Activated CD8-positive, alpha-beta memory T cell treated with anti-CD3 and anti-CD28 coated beads, Interleukin-2, amount 50 U/mL, for 1 hour (primary cell): Measurements from ENCODE around the gene NTN5.
A peak's percentile ranks its signal among the peaks of the same experiment; 100 is the strongest.
"Not testable (repeated sequence)": the region's sequence is repeated elsewhere in the genome, so short reads cannot be mapped to it uniquely, and the experiment has no call there.

Experiments
- DNase-seq: peaks from one replicate; pipeline ENCODE4 v3.0.0-alpha.2; 2020; ENCODE audit errors: extremely low read depth

The NTN5 gene

DNA sequence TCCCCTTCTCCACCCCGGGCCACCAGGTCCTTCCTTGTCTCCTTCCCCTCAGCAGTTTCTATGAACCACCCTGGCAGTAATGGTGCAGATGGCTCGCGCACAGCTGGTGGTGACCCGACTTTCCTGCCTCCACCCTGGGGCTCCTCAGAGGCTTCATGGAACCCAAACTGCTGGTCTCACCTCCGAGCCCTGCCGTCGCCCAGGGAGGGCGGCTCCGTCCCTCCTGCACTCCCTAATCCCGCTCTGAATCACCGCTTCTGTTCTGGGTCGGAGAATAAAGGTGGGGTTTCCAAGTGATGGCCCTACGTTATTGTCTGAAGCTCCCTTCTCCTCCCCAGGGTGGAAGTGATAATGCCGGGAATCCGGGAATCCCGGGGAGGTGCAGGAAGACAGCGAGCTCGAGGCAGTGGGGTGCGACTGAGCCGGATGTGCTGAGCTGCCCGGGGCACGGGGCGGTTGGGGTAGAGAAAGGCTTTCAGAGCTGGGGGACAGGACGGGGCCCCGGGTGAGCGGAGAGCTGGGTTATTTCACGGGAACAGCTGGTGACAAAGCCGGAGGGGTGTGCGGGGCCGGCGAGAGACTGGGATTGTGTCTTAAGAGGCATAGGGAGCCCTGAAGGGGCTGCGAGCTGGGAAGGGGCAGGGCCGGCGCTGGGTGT is 23.7 kb upstream of the NTN5 start:
- no peak for DNase-seq

DNA sequence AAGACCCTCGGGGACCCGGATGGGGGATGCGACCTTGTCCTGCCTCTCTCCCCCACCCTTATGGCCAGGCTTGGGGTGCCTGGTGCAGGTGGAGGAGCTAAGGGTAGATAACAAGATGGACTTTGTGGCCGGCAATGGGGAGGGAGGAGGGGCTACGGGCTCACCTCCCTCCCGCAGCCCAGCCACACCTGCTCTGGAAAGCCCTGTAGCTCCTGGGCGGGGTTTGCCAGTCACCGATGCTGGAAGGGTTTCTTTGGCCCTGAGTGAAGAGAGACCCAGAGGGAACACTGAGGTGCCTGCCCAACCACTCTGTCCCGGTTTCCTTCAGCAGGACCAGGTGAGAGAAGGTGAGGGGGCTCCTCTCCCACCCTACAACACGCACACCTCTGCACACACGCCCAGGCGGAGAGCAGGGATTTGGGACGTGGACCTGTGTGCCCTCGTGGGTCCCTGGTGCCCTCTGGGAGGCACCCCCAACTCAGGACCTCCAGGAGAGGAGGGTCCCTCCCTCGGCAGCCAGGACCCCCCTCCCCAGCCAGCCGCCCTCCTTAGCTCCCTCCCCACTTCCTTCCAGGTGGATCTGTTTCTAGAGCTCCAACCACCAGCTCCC is 23.0 kb upstream of the NTN5 start, which contains the start of gene FUT2:
FUT2 (plus strand) TSS at position 229 of the 610 bp plus-strand sequence. CDS start 6,986 bp downstream, outside the sequence.
- DNase-seq, result no peak

DNA sequence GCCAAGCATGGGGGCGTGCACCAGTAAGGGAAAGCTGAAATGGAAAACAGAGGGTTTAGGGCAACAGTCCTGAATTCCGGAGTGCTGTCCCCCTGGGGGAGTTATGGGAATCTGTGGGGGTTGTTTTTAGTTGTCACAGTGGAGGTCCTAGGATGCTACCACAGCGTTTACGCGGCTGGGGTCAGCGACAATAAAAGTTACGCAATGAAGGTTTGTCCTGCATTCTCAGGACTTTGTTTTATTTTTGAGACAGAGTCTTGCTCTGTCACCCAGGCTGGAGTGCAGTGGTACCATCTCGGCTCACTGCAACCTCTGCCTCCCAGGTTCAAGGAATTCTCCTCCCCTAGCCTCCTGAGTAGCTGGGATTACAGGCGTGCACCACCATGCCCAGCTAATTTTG is 20.8 kb upstream of the NTN5 start:
- DNase-seq, result not testable (repeated sequence)

DNA sequence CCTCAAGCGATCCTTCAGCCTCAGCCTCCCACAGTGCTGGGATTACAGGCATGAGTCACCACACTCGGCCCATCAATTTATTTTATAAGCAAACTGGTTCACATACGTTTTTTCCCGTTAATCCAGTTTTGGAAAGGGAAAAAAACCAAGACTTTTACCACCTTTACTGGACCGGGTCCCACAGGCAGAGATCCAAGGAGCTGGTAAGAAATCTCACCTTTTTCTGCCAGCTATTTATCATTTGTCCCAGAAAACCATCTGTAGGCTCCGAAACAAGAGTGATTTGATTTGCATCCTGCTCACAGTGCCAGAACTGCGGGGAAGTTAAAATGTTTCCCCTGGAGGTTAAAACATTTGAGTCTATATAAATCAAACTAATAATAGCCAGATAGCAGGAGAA is 16.6 kb upstream of the NTN5 start:
- DNase-seq, result no peak

DNA sequence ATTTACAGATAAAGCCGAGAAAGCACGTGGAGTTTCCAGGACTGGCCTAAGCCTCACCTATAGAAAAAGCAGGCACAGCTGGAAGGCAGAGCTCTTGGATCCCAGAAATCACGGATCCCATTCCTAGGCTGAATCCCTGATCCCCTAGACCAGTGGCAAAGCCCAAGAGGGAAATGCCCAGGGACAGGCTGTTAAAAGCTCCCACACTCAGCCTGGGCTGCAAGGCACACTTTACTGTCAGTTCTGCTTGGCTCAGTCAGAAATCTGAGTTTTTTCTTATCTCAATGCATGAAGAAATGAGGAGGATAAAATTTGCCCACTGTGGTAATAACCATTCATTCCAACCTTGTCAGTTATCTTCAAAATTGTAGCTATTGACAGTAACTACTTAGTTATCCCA is 15.0 kb upstream of the NTN5 start:
- DNase-seq, result no peak

DNA sequence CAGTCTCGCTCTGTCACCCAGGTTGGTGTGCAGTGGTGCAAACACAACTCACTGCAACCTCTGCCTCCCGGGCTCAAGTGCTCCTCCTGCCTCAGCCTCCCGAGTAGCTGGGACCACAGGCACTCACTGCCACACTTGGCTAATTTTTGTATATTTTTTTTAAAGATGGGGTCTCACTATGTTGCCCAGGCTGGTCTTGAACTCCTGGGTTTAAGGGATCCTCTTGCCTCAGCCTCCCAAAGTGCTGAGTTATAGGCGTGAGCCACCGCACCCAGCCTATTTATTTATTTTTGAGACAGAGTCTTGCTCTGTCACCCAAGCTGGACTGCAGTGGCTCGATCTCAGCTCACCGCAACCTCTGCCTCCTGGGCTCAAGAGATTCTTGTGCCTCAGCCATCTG is 13.8 kb upstream of the NTN5 start:
- not testable (repeated sequence) for DNase-seq

DNA sequence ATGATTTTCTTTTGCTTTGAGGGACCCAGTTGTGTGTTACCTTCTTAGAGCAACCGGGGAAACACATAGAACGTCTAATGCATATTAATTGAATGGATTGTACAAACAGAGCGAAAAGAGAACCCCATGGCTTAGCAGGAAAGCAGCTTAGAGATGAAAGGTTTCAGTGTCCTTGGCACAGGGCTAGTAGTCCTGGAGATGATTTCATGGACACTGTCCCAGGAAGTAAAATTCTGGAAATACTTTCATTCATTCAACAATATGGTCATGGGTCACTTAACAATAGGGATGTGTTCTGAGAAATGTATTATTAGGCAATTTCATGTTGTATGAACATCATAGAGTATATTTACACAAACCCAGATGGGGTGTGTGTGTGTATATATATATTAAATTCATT is 13.3 kb upstream of the NTN5 start:
- DNase-seq, result no peak

DNA sequence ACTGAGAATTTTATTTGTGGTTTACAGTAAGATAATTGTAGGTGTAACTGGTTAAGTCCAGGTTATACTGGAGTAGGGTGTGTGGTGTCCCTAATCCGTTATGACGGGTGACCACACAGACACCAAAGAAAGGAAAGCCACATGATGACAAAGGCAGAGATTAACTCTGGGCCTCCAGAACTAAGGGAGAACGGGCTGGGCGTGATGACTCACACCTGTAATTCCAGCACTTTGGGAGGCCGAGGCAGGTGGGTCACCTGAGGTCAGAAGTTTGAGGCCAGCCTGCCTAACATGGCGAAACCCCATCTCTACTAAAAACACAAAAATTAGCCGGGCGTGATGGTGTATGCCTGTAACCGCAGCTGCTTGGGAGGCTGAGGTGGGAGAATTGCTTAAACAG is 12.8 kb upstream of the NTN5 start:
- no peak for DNase-seq

DNA sequence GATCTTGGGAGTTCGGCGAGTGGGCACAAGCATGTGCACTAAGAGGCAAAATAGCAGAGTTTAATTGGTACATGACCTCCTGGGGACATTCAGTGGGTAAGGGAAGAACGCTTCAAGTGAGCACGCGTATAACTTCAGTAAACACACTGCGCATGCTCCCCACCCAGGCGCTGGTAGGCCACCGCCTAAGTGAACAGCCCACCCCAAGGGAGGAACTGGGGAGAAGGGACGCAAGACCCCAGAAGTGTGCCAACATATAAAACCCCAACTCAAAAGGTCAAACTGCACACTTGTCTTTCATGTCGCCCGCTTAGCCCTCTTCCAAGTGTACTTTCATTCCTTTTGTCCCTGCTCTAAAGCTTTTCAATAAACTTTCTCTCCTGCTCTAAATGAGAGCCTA is 10.5 kb upstream of the NTN5 start:
- no peak for DNase-seq

DNA sequence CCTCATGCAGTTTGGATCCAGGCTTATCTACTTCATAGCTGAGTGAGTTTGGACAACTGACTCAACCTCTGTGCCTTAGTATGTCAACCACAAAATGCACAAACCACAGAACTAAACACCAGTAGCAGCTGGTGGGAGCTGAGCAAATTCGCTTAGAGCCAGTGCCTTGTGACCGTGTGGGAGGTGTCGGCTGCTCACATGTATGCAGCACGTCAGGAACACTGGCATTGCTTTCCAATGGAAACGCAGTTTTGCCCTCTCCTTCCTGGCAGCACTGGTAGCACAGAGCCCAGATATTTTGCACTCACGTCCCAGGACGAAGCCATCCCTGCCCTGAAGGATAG is 8.3 kb upstream of the NTN5 start:
- DNase-seq, result no peak

DNA sequence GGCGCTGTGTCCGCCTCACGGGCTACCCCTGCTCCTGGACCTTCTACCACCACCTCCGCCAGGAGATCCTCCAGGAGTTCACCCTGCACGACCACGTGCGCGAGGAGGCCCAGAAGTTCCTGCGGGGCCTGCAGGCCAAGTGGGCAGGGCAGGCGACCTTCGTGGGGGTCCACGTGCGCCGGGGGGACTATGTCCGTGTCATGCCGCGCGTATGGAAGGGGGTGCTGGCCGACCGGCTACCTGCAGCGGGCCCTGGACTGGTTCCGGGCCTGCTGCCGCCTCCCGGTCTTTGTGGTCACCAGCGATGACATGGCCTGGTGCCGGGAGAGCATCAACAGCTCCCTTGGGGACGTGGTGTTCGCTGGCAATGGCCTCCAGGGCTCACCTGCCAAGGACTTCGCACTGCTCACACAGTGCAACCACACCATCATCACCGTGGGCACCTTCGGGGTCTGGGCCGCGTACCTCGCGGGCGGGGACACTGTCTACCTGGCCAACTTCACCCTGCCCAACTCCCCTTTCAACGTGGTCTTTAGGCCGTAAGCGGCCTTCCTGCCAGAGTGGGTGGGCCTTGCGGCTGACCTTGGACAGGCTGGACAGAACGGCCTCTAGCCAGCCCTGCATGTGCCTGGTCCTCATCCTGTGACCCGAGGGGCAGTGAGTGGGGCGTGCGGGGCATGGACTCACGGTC is 7.8 kb upstream of the NTN5 start:
- no peak for DNase-seq

DNA sequence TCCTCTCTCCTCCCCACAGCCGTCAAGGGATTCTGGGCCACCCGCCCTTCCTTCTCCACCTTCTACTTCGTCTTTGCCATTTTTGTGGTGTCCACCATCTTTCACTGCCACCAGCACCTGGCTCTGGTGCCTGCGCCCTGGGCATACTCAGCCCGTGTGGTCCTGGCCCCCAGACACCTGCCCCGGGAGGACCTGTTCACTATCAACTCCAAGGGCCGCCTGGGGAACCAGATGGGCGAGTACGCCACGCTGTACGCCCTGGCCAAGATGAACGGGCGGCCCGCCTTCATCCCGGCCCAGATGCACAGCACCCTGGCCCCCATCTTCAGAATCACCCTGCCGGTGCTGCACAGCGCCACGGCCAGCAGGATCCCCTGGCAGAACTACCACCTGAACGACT is 7.2 kb upstream of the NTN5 start:
- not testable (repeated sequence) for DNase-seq

DNA sequence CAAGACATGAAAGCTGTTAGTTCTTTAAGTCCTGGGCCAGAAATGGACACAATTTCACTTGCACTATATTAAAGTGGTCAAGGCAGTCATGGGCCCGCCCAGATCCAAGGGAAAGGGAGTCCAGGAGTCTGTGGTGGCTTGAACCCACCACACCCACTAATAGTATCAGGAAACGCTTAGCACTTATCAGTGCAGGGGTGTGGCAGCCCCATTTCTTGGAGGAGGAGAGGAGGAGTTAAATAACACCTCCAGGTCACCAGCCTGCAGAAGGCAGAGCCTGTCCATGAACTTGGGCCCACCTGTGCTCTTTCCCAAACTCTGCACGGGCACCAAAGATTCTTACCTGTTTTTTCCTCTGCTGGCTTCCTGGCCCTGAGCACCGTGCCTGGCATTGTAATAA is 5.4 kb upstream of the NTN5 start:
- no peak for DNase-seq

DNA sequence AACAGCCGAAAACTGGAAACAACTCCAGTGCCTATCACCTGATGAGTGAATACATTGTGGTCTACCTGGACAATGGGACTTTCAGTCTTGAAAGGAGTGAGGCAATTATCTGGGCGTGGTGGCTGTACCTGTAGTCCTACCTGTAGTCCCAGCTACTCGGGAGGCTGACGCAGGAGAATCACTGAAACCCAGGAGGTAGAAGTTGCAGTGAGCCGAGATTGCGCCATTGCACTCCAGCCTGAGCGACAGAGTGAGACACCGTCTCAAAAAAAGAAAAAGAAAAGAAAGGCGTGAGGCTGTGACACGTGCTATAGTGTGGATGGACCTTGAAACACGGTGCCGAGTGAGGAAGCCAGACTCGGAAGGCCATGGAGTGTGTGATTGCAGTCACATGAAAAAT is 4.1 kb upstream of the NTN5 start:
- no peak for DNase-seq

DNA sequence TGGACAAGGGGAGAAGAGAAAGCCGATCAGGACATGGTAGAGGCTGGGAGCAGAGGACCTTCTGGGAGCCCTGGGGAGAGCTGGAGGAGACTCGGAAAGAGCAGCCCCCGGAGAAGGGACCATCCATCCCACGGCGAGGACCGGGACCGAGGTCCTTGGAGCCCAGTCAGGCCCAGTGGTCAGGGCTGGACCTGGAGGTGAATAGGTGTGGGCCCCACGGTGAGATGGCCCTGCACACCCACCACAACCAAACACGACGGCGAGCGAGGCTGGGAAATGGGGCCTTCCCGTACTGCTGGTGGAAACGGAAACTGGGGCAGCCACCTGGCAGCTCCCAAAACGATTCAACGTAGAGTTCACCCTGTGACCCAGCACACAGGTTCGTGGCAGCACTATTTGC is 3.7 kb upstream of the NTN5 start:
- DNase-seq, result no peak

DNA sequence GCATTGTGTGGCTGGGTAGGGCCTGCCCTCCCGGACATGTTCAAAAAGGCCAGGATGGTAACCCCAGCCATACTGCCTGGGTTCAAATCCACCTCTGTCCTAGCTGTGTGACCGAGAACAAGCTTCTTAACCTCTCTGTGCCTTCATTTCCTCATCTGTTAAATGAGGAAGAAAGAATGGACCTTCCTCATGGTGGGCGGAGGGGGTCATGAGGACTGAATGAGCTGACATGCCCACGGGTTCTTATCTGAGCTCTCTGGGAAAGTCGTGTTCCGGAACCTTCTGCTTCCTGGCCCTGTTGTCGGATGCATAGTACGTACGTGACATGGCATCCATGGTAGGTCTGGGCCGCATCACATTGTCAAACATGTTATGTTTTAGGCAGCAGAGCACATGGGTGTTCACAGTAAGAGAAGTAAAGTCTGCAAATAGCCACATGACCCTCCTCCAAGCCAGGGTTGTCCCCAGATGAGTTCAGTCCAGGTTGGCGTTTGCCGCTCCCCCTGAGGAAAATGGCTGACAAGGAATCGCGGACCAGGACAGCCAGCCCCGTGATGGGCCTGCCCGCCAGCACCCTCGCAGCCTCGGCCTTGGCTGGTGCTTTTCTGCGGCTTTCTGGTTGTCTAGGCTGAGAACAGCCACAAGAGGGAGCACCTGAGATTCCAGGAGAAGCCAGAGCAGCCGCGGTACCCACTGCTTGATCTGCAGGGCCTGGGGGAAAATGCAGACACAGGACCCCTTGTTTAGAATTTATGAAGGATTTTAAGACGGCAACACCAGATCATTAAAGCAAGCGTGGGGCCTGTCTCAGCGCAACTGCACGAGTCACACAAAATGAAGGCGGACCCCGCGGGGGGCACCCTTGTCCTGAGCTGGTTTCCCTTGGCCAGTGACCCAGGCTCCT is 2.4 kb upstream of the NTN5 start:
- DNase-seq, result peak; percentile 47

DNA sequence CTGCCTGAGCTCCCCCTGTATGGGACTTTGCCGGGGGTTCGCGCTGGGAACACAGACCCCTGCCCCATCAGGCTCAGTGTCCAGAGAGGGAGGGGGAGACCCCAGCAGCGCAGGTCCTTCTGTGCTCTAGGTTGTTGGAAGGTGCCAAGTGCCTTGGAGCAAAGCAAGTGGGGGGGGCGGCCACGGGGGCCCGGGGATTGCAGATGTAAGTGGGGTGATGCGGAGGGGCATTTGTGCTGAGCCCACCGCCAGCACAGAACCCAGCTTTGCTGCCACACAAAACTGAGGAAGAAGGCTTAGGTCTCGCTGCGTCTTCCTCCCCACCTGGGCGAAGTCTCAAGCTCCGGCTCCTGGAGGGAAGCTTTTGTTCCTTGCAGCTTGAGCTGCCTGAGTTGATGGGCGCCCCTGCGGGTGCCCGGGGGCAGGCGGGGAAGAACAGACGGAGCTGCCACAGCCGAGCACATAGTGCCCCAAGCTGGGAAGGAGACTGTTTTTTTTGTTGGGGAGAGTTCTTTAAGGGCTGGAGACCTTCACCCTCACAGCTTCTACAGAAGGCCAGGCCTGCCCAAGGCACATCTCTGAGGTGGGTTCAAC is 1.5 kb upstream of the NTN5 start:
- DNase-seq, result no peak

DNA sequence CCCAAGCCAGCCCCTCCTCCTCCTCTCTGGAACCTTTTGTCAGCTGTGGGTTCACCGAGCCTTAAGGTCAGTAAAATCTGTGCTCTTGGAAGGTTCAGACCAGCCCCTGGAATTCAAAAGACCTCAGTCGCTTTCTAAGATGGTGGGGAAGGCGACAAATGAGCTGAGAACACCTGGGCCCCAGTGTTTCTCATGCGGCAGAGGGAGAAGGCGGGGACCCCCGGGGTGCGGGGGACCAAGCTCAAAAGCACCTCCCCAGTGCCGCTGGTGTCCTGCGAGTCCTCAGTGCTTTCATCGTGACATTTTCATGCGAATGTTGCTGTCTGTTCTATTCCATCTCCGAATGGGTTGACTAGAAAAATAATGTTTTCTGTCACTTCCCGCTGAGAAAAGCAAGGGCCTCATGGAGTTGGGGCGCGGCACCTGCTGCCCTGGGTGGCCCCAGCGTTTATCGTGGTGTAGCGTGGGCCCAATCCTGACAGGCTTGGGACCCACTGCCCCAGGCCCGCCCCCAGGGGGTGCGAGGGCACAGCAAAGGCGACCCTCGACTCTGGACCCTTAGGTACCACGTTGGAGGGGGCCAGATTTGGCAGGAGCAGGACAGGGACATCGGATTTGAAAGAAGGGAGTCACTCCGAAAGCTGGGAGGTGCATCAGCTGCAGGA is 751 bp upstream of the NTN5 start:
- DNase-seq, result no peak

DNA sequence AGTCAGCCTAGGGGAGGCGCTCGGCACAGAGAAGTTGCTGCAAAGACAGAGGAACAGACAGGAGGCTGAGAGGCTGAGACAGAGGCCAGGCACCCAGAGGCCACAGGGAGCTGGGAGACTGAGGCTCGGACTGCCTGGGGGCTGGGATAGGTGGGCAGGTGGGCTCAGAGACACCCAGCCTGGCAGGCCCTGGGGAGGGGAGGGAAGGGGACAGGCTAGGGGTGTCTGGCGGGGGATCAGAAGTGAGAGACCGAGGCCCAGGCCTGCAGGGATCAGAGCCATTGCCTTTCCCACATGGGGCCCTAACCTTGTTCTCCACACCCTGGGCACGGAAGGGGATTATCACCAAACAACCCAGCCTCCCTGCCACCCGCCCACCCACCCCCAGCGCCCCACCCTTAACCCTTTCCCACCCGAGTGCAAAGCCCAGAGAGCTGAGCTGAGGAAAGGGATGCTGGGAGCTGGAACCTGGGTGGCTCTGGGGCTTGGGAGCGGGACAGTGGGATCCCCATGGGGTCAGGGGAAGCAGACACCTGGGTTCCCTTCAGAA is 1.3 kb downstream of the NTN5 start:
- DNase-seq, result no peak

DNA sequence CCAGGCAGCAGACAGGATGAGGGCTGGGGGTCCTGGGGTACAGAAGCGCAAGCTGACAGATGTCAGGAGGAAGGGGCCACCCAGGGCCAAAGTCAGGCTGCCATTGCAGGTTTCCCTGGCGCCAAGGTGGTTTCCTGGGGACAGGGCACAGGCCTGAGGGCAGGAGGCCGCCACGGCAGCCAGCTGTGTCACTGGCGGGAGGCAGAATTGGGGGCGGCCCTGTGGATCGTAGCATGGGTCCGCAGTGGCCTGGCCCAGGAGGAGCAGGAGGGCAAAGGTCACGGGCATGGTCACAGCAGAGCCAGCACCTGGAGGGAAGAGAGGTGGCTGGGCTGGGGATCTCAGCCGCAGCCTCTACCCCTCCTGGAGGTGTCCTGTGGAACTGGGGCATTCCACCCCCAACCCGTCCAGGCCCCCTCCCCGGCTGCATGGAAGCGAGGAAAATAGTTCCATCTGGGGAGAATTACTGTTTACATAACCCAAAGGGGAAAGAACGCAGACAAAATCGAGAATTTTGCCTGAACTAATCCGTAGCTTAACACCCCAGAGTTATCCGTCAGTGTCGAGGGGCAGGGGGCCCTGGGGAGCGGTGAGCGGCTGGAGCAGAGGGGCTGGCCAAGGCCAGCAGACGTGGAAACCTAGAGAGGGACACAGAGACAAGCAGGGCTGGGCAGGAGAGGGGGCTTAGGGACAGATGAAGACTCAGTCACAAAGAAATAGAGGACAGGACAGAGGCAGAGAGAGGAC is 1.9 kb downstream of the NTN5 start:
- no peak for DNase-seq
